ENCODE measurements around the gene FPR2.
A peak's percentile ranks its signal among the peaks of the same experiment; 100 is the strongest.

Gene FPR2

DNA sequence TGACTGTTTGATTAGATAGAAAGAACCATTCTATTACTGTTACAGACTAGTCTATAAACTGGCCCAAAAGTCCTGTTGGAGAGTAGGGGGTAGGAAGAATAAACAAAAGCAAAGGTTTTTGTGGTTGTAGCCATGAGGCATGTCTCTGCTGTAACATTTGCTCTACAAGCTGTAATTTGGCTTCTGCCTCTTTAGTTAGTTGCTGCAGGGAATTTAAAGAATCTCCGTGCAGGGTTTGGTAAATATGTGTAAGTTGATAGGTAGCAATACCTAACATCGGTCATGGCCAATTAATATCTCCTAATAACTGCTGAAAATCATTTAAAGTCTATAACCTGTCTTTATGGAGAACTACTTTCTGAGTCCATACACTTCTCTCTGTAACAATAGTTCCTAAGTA, 46.9 kb downstream of the FPR2 start:
- DNase-seq: no peak

GRCh38 chr19:51808333-51808986, 47.5 kb downstream of the FPR2 start:
- DNase-seq: peak; percentile 13

DNA sequence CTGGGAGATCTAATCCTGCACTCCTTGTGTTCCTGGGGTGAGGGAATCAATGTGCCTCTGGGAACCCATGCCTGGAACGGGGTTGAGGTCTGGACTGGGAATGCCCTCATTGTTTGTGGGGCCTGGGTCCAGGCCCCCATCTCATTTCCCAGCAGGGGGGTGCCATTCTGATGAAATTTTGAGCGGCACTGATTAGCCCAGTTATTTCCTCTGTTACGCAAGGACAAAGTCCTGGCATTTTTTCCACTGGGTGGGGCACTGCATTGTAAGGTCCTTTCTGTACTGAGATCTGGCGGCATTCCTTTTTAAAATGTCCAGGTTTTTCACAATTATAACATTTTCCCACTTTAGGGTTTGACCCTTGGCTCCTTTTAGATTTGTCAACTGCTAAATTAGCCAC, 48.8 kb downstream of the FPR2 start:
- DNase-seq: no peak

- peak; percentile 17 for DNase-seq
These were observed 49.2 kb downstream of the FPR2 start for GRCh38 chr19:51810223-51810622.

DNA sequence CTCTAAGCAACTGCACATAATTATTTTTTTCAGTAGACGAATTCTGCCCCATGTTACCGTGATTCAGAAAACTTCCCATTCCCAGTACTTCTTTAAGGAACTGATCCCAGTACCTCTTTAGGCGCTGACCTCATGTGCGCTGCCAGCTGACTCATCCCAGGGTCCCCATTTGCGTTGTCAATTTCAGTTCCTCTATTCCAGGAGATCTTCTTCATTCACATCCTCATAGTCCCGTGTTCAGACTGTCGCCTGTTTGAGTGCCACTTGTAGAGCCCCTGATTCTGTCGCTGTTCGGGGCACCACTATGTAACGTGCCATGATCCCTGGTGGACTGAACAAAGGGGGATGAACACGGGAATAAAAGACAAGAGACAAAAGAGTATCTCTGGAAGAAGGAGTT, 50.4 kb downstream of the FPR2 start:
- no peak for DNase-seq

DNA sequence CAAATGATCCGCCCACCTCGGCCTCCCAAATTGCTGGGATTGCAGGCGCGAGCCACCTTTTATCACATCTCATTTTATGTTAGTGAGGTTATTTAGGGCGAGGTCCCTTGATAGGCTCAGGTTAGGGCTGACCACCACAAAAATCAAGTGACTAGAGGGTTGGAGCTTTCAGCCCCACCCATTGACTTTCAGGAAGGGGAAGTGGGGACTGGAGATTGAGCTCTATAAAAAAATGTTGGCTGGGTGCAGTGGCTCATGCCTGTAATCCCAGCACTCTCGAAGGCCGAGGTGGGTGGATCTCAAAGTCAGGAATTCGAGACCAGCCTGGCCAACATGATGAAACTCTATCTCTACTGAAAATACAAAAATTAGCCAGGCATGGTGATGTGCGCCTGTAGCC, 54.1 kb downstream of the FPR2 start:
- no peak for DNase-seq

- DNase-seq: no peak
These were observed 55.7 kb downstream of the FPR2 start for GRCh38 chr19:51816711-51817110.

- DNase-seq: no peak
These were observed 59.0 kb downstream of the FPR2 start for GRCh38 chr19:51820011-51820410.

All from NCI-H82 (cell line).